ENCODE data around the gene ATP11B. TPM values are rescaled to one million over a fixed set of nuclear protein-coding genes. Genes with fewer than 3 reads are reported as not detected.

The ATP11B gene
- total and polyA plus RNA-seq, 3 donors from 2014 or later = 65.8 to 138 (median 114) TPM

DNA sequence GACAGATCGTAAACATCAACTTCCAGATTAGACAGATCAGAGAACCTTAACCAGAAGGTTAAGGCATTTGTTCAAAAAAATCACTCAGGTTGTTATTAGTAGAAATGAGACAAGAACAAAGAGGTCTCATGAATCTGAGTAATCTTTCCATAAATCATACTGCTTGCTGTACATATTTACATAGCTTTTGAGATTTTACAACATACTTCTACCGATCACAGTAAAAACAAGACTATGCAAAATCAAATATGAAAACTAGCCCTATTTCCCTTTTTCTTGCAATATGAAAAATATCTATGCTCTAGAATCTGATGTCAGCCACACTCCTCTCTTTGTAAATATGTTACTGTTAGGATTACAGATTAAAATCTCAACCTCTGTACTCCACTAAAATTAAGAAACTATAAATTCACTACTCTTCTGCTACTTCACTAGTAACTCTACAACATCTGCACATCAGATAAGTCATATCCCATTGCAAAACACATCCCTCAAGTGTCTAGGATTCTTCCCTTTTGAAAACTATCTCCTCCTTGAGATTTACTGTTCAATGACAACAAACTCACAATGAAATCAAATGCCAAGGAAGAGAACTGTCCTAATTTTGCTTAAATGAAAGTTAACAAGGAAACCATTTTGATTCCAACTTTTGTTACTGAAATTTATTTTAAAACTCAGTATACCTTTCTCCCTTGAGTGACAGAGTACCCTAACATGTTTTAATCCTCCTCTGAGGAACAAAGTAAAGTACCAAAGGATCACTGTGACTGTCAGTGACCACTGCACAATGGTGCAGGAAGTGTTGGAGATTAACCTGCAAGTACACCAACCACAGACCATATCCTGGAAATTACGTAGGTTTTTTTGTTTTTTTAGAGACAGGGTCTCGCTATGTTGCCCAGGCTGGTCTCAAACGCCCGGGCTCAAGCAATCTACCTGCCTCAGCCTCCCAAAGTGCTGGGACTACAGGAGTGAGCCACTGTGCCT lies 174.2 kb downstream of the ATP11B start:
- H3K4me1 ChIP-seq = peaks cover 9% of the 10 kb centered on the region
- no peak overlapping the region for H3K27ac ChIP-seq
- H3K27me3 ChIP-seq = no peaks in the 10 kb centered on the region
- no peaks in the 10 kb centered on the region for H3K36me3 ChIP-seq (ENCODE audit: low read depth, missing control alignments)
- H3K9me3 ChIP-seq = no peaks in the 10 kb centered on the region
- no peak overlapping the region for H3K4me3 ChIP-seq
- TF ChIP-seq, protein P1, sequence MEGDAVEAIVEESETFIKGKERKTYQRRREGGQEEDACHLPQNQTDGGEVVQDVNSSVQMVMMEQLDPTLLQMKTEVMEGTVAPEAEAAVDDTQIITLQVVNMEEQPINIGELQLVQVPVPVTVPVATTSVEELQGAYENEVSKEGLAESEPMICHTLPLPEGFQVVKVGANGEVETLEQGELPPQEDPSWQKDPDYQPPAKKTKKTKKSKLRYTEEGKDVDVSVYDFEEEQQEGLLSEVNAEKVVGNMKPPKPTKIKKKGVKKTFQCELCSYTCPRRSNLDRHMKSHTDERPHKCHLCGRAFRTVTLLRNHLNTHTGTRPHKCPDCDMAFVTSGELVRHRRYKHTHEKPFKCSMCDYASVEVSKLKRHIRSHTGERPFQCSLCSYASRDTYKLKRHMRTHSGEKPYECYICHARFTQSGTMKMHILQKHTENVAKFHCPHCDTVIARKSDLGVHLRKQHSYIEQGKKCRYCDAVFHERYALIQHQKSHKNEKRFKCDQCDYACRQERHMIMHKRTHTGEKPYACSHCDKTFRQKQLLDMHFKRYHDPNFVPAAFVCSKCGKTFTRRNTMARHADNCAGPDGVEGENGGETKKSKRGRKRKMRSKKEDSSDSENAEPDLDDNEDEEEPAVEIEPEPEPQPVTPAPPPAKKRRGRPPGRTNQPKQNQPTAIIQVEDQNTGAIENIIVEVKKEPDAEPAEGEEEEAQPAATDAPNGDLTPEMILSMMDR (IDR thresholded peaks at IDR 0.05) = no peak
- no peak for TF ChIP-seq POLR2A (IDR thresholded peaks at IDR 0.05)
- DNase-seq = no peak
- WGBS, 2 donors = 91 to 93% methylated on average over 6 of the region's 6 CpGs
- intact Hi-C loops (cut with DNase I; ENCODE audit: low total_unique reads) = no loop called here

GRCh38 chr3:182969277-182969676 lies 176.0 kb downstream of the ATP11B start:
- peaks cover 9% of the 10 kb centered on the region for H3K4me1 ChIP-seq
- H3K27ac ChIP-seq = no peak overlapping the region
- no peaks in the 10 kb centered on the region for H3K27me3 ChIP-seq
- no peaks in the 10 kb centered on the region for H3K36me3 ChIP-seq (ENCODE audit: low read depth, missing control alignments)
- intact Hi-C loops (cut with DNase I; ENCODE audit: low total_unique reads) = no loop called here
- TF ChIP-seq, protein P1 (IDR thresholded peaks at IDR 0.05) = no peak
- no peak for TF ChIP-seq POLR2A (IDR thresholded peaks at IDR 0.05)
- DNase-seq = no peak
- H3K9me3 ChIP-seq = no peaks in the 10 kb centered on the region
- no peak overlapping the region for H3K4me3 ChIP-seq

- H3K4me1 ChIP-seq = peaks cover 9% of the 10 kb centered on the region
- intact Hi-C loops (cut with DNase I; ENCODE audit: low total_unique reads) = no loop called here
- no peaks in the 10 kb centered on the region for H3K27me3 ChIP-seq
- no peak overlapping the region for H3K27ac ChIP-seq
- 90 to 92% methylated on average over 7 of the region's 7 CpGs for WGBS, 2 donors
- no peaks in the 10 kb centered on the region for H3K36me3 ChIP-seq (ENCODE audit: low read depth, missing control alignments)
- no peak for TF ChIP-seq POLR2A (IDR thresholded peaks at IDR 0.05)
- TF ChIP-seq, protein P1 (IDR thresholded peaks at IDR 0.05) = no peak
- no peak overlapping the region for H3K4me3 ChIP-seq
- no peaks in the 10 kb centered on the region for H3K9me3 ChIP-seq
- DNase-seq = no peak
Observed at GRCh38 chr3:182969853-182970252, 176.5 kb downstream of the ATP11B start.

DNA sequence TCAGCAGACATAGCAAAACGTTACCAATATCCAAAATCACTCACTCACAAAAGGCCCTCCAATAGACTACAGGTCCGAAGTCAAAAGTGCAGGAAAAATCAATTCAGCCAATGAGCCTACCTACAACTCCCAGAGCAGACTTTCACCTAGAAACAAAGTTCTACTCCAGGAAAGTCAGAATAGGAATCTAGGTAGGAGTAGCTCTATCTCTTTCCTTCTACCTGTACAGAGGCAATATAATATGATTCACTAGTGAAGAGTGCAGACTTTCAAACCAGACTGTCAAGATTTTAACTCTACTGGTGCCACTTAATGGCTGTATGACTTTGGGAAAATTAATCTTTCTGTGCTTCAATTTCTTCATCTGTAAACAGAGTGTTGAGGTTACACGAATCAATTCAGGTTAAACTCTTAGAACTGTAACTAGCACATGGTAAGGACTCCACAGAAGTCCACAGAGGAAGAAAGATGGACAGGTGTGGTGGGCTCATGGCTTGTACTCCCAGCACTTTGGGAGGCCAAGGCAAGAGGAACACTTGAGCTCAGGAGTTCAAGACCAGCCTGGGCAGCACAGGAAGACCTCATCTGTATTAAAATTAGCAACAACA lies 177.6 kb downstream of the ATP11B start:
- intact Hi-C loops (cut with DNase I; ENCODE audit: low total_unique reads) = no loop called here
- no peaks in the 10 kb centered on the region for H3K27me3 ChIP-seq
- no peaks in the 10 kb centered on the region for H3K36me3 ChIP-seq (ENCODE audit: low read depth, missing control alignments)
- 85 to 87% methylated on average over 3 of the region's 3 CpGs for WGBS, 2 donors
- H3K4me1 ChIP-seq = peaks cover 9% of the 10 kb centered on the region
- H3K9me3 ChIP-seq = no peaks in the 10 kb centered on the region
- no peak for DNase-seq
- H3K4me3 ChIP-seq = no peak overlapping the region
- TF ChIP-seq, protein P1 (IDR thresholded peaks at IDR 0.05) = no peak
- TF ChIP-seq POLR2A (IDR thresholded peaks at IDR 0.05) = no peak
- no peak overlapping the region for H3K27ac ChIP-seq

Other genes starting within 250 kb of the ATP11B start
- gene DCUN1D1, start 187.0 kb downstream of the ATP11B start, total RNA-seq = 100 to 1,000 TPM in 1 of 2 donors, 10 to 100 TPM in 1; 72.8 to 270 TPM
- gene DCUN1D1, start 187.0 kb downstream of the ATP11B start, polyA plus RNA-seq (ENCODE audit: insufficient read depth, low read depth, low replicate concordance) = 346 TPM